GM12864 (cell line): Measurements from ENCODE around the gene PDE1A.

Experiments used
- DNase-seq: peaks from one replicate; pipeline ENCODE4 v3.0.0-alpha.2; 2011; ENCODE audit warnings: low read depth
- H3K4me3 ChIP-seq: 2 replicates; pipeline ENCODE4 v1.5.1; 2011; ENCODE audit warnings: mild to moderate bottlenecking, low read depth, low read length, control low read depth
- CTCF ChIP-seq: IDR thresholded peaks from 2 replicates; pipeline ENCODE4 v1.5.1; 2011; ENCODE audit warnings: low read depth, mild to moderate bottlenecking, moderate library complexity, low read length, control low read depth, inconsistent platforms; ENCODE audit errors: missing control alignments

PDE1A gene

DNA sequence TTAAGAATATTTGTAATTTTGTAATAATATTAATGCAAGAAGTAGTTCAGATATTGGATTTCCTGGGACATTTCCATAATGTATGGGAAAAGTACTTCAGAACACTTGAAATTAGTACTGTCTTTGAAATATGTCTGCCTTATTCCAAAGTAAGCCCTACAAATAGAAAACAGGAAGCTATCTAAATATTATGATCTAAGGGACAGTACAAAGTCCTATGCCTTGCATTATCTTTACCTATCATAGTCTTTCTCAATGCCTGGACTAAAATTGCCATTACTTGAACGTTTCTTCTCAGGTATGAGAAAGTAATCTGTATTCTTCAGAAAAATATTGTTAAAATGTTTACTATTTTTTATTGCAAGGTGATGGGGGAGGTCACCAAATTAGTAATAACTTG, 328.2 kb downstream of the PDE1A start:
- H3K4me3 ChIP-seq: no peak overlapping the region
- TF ChIP-seq CTCF: no peak
- DNase-seq: no peak

DNA sequence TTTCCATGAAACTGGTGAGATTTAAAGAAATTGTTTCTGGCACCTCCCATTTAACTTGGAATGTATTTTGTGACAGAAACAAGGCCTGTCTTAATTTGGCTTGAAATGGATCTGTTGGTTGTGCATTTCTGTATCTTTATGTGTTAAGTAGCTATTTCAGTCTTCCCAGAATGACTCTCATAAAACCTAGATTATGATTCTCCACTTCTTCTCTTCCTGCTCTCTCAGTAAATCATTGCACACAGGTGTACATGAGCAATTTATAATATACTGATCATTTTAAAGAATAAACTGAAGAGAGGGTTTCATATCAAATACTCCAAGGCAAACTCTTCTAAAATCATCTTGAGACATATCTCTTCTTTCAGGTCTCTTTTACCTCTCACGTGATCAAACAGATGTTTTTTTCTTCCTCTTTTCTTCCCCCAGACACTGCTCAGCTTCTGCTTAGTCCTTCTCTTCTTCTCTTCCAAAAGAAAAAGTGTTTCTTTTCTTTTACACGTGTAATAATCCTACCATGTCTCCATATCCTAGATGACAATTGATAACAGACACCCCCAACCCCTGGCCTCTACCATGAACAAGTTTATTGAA, 329.2 kb downstream of the PDE1A start:
- TF ChIP-seq CTCF: no peak

DNA sequence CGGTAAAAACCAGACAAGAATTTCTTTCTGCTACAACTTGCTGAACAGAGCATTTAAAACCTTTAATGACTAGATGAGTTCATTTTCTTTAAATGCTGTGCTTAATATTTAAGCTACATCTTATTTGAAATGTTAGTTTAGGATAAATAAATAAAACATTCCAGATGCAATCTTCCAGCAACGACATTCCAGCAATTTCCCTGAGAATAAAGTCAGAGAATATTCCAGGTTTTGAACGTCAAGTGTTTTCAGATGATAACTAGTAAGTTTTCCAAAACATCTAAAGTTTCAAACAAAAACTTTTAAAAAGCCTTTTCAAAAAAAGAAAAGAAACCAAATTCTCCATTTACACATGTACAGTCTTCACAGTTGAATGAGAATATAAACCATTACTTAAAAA, 336.4 kb downstream of the PDE1A start:
- no peak for DNase-seq
- no peak overlapping the region for H3K4me3 ChIP-seq
- TF ChIP-seq CTCF: no peak

More for the DNA sequence above, 329.2 kb downstream of the PDE1A start:
- H3K4me3 ChIP-seq: no peak overlapping the region
- DNase-seq: no peak
